Measurements from ENCODE around the gene NAT16. TPM values are rescaled to one million over a fixed set of nuclear protein-coding genes. Genes with fewer than 3 reads are reported as not detected.

NAT16 gene
- total and polyA plus RNA-seq, 9 of the 15 experiments (the other 6 are each of a cell fraction or from before 2014, with no cell fraction given), result 0.04 TPM; not detected in 8

GRCh38 chr7:101162551-101163278 is 17.4 kb downstream of the NAT16 start (continued):
- TF ChIP-seq NR1H2 (CRISPR knock-in tag; IDR thresholded peaks at IDR 0.05) (no peak), ARNT (IDR thresholded peaks at IDR 0.05) (no peak), CGGBP1 (CRISPR knock-in tag; IDR thresholded peaks at IDR 0.05) (no peak), HES1 (IDR thresholded peaks at IDR 0.05; ENCODE audit: low read depth) (no peak), KAT7 (CRISPR knock-in tag; IDR thresholded peaks at IDR 0.05; ENCODE audit: borderline replicate concordance) (no peak), BHLHE40 (IDR thresholded peaks at IDR 0.05; ENCODE audit: low read length) (peak; percentile 94), TAF7 (tag; IDR thresholded peaks at IDR 0.05) (no peak), REST (IDR thresholded peaks at IDR 0.05; ENCODE audit: borderline replicate concordance) (0 out of 2 replicates have a peak, but pooled peaks have one; percentile 3), REST (CRISPR knock-in tag; IDR thresholded peaks at IDR 0.05; ENCODE audit: low read depth) (no peak), ZNF764 (CRISPR knock-in tag; IDR thresholded peaks at IDR 0.05; ENCODE audit: low read depth) (no peak), CXXC5 (CRISPR knock-in tag; IDR thresholded peaks at IDR 0.05) (peak; percentile 80), ILF3 (IDR thresholded peaks at IDR 0.05; ENCODE audit: borderline replicate concordance) (no peak), E2F3 (CRISPR knock-in tag; IDR thresholded peaks at IDR 0.05) (0 out of 2 replicates have a peak, but pooled peaks have one; percentile 17), HDAC1 (IDR thresholded peaks at IDR 0.05) (peak in 1 of 2 experiments; percentile 22; a peak in 1 of 4 replicates), PRMT5 (CRISPR knock-in tag; IDR thresholded peaks at IDR 0.05) (no peak), NFE2L1 (tag; IDR thresholded peaks at IDR 0.05; ENCODE audit: borderline replicate concordance, low read depth) (no peak), ZNF124 (CRISPR knock-in tag; IDR thresholded peaks at IDR 0.05) (no peak), SIX5 (IDR thresholded peaks at IDR 0.05; ENCODE audit: borderline replicate concordance in 1 of 2, insufficient read depth in 1 of 2, low read depth in 1 of 2, low read length in 2 of 2) (no peak), SNIP1 (IDR thresholded peaks at IDR 0.05; ENCODE audit: low read depth) (no peak), THAP7 (CRISPR knock-in tag; IDR thresholded peaks at IDR 0.05) (no peak)
